Natural killer cell (primary cell): ENCODE measurements around the gene ATG2A. TPM values are rescaled to one million over a fixed set of nuclear protein-coding genes. Genes with fewer than 3 reads are reported as not detected.

Source experiments
- ATAC-seq, 3 donors: fragments of 150-1000 bp in 2 of 3; fragments of 200-7000 bp in 1 of 3; cut with Tn5 transposase; 1 replicate in 1 of 3; 2 replicates in 2 of 3; pipeline ENCODE4 v1.10.0; 2021; ENCODE audit warnings: mild to moderate bottlenecking in 2 of 3, moderate library complexity in 2 of 3
- DNase-seq, 2 donors: peaks; one replicate each; pipeline versions ENCODE4 v3.0.0 to v3.0.0-alpha.2; 2013 to 2021; ENCODE audit warnings: mixed read lengths in 1 of 2
- H3K27ac ChIP-seq: one replicate; pipeline ENCODE4 v1.5.1; 2013; ENCODE audit warnings: mild to moderate bottlenecking, low read length
- H3K27me3 ChIP-seq: one replicate; pipeline ENCODE4 v1.6.1; 2013; ENCODE audit warnings: low read length; ENCODE audit not compliant: control insufficient read depth, insufficient read depth
- H3K36me3 ChIP-seq: one replicate; pipeline ENCODE4 v1.6.1; 2013; ENCODE audit warnings: low read length; ENCODE audit not compliant: control insufficient read depth, insufficient read depth
- H3K4me1 ChIP-seq: one replicate; pipeline ENCODE4 v1.6.1; 2013; ENCODE audit warnings: low read length; ENCODE audit not compliant: control insufficient read depth, insufficient read depth
- H3K4me3 ChIP-seq: one replicate; pipeline ENCODE4 v1.5.1; 2013; ENCODE audit warnings: low read length
- H3K9me3 ChIP-seq: one replicate; pipeline ENCODE4 v1.6.1; 2013; ENCODE audit warnings: low read length; ENCODE audit not compliant: control insufficient read depth, insufficient read depth
- H3K27ac Mint-ChIP-seq, 2 donors: one replicate each; pipeline ENCODE4 v1.8.0; 2022; ENCODE audit warnings: mild to moderate bottlenecking in 2 of 2, mixed read lengths in 2 of 2, moderate library complexity in 1 of 2
- H3K27me3 Mint-ChIP-seq, 2 donors: one replicate each; pipeline ENCODE4 v1.8.0; 2022; ENCODE audit warnings: low read depth in 2 of 2, mixed read lengths in 2 of 2
- H3K36me3 Mint-ChIP-seq: one replicate; pipeline ENCODE4 v1.8.0; 2022; ENCODE audit warnings: mixed read lengths
- H3K4me1 Mint-ChIP-seq, 2 donors: one replicate each; pipeline ENCODE4 v1.8.0; 2022; ENCODE audit warnings: mixed read lengths in 2 of 2
- H3K4me3 Mint-ChIP-seq: one replicate; pipeline ENCODE4 v1.8.0; 2022; ENCODE audit warnings: mild to moderate bottlenecking, moderate library complexity, mixed read lengths
- H3K9me3 Mint-ChIP-seq, 2 donors: one replicate each; pipeline ENCODE4 v1.8.0; 2022; ENCODE audit warnings: mixed read lengths in 2 of 2
- CTCF ChIP-seq: fragments of 200-600 bp; IDR thresholded peaks from one replicate; pipeline ENCODE4 v1.8.0; 2022; ENCODE audit warnings: antibody characterized with exemption
- WGBS: methylation state at CpG from one replicate; pipeline ENCODE4 v1.1.7; 2013; ENCODE audit warnings: missing lambda C conversion rate; ENCODE audit not compliant: insufficient coverage; 5-methylcytosine and 5-hydroxymethylcytosine counted together
- intact Hi-C: fragments of 100-400 bp; cut with micrococcal nuclease; formaldehyde crosslinking; loops from one replicate; pipeline ENCODE4 v1.14.2; 2022
- total RNA-seq, 4 donors: library from RNA; stranded (reverse); fragments of 120-200 nt in 1 of 4; gene quantifications; one replicate each; pipeline versions ENCODE4 v1.2.3 to v1.2.4, GENCODE V29; 2013 to 2022

Gene ATG2A
- total RNA-seq, 3 donors from 2014 or later (not counting 1 experiment from before 2014, with no cell fraction given): 165 to 321 (median 259) TPM

GRCh38 chr11:64879244-64879900, 37.6 kb downstream of the ATG2A start:
- H3K27me3 Mint-ChIP-seq: no peaks in the 10 kb centered on the region
- H3K9me3 Mint-ChIP-seq: no peaks in the 10 kb centered on the region
- no peak for ATAC-seq

GRCh38 chr11:64878494-64879243, 38.3 kb downstream of the ATG2A start, which contains the start of gene EHD1:
Gene EHD1 (minus strand): TSS chr11:64878621. CDS start chr11:64878464, 157 bp downstream.
- no peaks in the 10 kb centered on the region for H3K27me3 Mint-ChIP-seq
- H3K9me3 Mint-ChIP-seq: no peaks in the 10 kb centered on the region
- no peaks in the 10 kb centered on the region for H3K36me3 Mint-ChIP-seq
- TF ChIP-seq CTCF: peak; percentile 28
- intact Hi-C loops: loop anchor here (1.0 to 2.0 kb wide), 3 partner anchors 8 to 100 kb away; partner anchors contain the start of gene SF1
- Histone ChIP-seq H3K36me3 (peaks cover 17% of the 10 kb centered on the region), H3K27ac (peak within 1 kb of the TSS; percentile 96), H3K4me3 (peak within 1 kb of the TSS; percentile 73), H3K4me1 (peaks cover 67% of the 10 kb centered on the region), H3K9me3 (no peaks in the 10 kb centered on the region), H3K27me3 (no peaks in the 10 kb centered on the region)
- peaks cover 52 to 69% of the 10 kb centered on the region in 2 donors for H3K4me1 Mint-ChIP-seq
- peak; percentile 99 to 100 for DNase-seq
- peak within 1 kb of the TSS; percentile 95 for H3K27ac Mint-ChIP-seq
- peak within 1 kb of the TSS; percentile 98 for H3K4me3 Mint-ChIP-seq
- peak; percentile 82 to 94 (median 83) for ATAC-seq
- under 1% methylated on average over 73 of the region's 75 CpGs for WGBS

More at GRCh38 chr11:64879244-64879900, 37.6 kb downstream of the ATG2A start:
- intact Hi-C loops: loop anchor here (2.0 kb wide), 1 partner anchor 15 kb away; no protein-coding TSS in a partner anchor
- H3K9me3 ChIP-seq: no peaks in the 10 kb centered on the region
- no peak for TF ChIP-seq CTCF
- no peaks in the 10 kb centered on the region for H3K27me3 ChIP-seq
- Mint-ChIP-seq H3K36me3 (no peaks in the 10 kb centered on the region), H3K27ac (peak overlapping the region; percentile 95), H3K4me1 (peaks cover 49 to 70% of the 10 kb centered on the region in 2 donors), H3K4me3 (peak overlapping the region; percentile 98)
- H3K4me1 ChIP-seq: peaks cover 60% of the 10 kb centered on the region
- peak overlapping the region; percentile 96 for H3K27ac ChIP-seq
- peak in 1 of 2 donors; percentile 57 for DNase-seq
- WGBS: 15% methylated on average over 14 of the region's 16 CpGs
- H3K4me3 ChIP-seq: peak overlapping the region; percentile 42
- H3K36me3 ChIP-seq: peaks cover 15% of the 10 kb centered on the region

GRCh38 chr11:64878223-64878493, 38.9 kb downstream of the ATG2A start:
- H3K27ac Mint-ChIP-seq: peak overlapping the region; percentile 95
- H3K9me3 ChIP-seq: no peaks in the 10 kb centered on the region
- peak; percentile 14 to 20 (median 17) for ATAC-seq
- H3K4me3 Mint-ChIP-seq: peak overlapping the region; percentile 98
- WGBS: under 1% methylated on average over 21 of the region's 21 CpGs
- no peaks in the 10 kb centered on the region for H3K9me3 Mint-ChIP-seq
- H3K36me3 Mint-ChIP-seq: no peaks in the 10 kb centered on the region
- no peaks in the 10 kb centered on the region for H3K27me3 Mint-ChIP-seq
- no peak for DNase-seq
- H3K4me3 ChIP-seq: peak overlapping the region; percentile 73
- intact Hi-C loops: loop anchor here (1.0 to 2.0 kb wide), 3 partner anchors 8 to 100 kb away; partner anchors contain the start of gene SF1
- peaks cover 72% of the 10 kb centered on the region for H3K4me1 ChIP-seq
- peaks cover 21% of the 10 kb centered on the region for H3K36me3 ChIP-seq
- peak overlapping the region; percentile 61 for H3K27ac ChIP-seq
- no peaks in the 10 kb centered on the region for H3K27me3 ChIP-seq
- peaks cover 54 to 71% of the 10 kb centered on the region in 2 donors for H3K4me1 Mint-ChIP-seq
- TF ChIP-seq CTCF: no peak
